Inferior parietal cortex (tissue), 1 donor: ENCODE data around the gene CELSR2.
"Not testable (repeated sequence)": the region's sequence is repeated elsewhere in the genome, so short reads cannot be mapped to it uniquely, and the experiment has no call there.

ENCODE experiments used
- DNase-seq: peaks from one replicate; pipeline ENCODE4 v3.0.0-alpha.2; 2016; ENCODE audit errors: extremely low spot score

CELSR2 gene

GRCh38 chr1:109248797-109249629 lies at the start of gene CELSR2:
Gene CELSR2 (plus strand): TSS chr1:109249539. CDS start chr1:109250080, 541 bp downstream.
- DNase-seq: peak; percentile 74

DNA sequence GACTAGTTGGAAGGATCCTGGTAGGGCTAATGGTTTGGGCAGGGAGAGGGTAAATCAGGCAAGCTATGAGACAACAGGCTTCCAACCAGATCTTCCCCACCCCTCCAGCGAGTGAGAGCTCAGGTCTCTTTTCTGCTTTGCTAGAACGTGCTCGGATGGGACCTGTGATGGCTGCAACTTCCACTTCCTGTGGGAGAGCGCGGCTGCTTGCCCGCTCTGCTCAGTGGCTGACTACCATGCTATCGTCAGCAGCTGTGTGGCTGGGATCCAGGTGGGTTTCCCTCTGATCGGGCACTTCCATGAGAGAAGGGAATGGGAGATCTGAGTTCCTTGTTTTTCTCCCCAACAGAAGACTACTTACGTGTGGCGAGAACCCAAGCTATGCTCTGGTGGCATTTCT lies 49.6 kb upstream of the CELSR2 start:
- no peak for DNase-seq

DNA sequence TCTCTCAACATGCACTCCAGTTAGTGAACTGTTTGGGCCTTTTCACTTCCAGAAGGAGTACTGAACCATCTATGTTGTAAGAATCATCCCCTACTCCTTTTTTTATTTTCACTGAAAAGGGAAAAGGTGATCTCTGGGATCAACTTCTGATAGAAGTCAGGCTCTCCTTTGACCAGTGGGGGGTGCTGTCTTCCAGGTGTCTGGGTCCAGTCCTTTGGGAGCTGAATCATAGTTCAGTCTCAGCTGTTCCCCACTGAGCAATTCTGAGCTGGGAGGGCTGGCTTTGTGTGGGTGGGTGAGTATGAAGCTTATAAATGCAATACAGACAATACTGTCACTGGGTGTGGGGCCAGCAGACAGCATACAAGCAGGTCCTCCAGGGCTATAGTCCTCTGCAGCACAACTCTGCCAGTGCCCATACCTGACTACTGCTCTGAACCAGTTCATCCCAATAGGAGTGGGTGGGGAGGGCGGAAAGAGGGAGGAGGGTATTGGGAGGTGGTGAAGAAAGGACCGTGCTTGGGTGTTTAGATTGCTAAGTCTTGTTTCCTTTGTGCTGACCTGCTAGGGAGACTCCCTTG lies 48.1 kb upstream of the CELSR2 start:
- peak; percentile 75 for DNase-seq

DNA sequence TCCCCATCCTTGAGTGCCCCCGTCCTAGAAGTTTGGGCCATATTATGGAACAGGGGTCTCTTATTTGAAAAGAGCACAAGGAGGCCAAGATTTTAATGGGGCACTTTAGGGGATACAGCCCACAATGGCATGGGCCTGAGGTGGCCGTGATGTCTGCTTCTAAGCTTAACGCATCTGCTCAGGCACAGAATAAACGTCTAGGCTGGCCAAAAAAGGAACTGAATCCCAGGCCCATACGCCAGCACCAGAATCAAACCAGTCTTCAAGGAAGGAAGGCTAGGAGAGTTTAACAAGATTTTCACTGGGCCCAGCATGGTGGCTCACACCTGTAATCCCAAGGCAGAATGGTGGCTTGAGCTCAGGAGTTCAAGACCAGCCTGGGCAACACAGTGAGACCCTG lies 44.9 kb upstream of the CELSR2 start:
- DNase-seq: no peak

DNA sequence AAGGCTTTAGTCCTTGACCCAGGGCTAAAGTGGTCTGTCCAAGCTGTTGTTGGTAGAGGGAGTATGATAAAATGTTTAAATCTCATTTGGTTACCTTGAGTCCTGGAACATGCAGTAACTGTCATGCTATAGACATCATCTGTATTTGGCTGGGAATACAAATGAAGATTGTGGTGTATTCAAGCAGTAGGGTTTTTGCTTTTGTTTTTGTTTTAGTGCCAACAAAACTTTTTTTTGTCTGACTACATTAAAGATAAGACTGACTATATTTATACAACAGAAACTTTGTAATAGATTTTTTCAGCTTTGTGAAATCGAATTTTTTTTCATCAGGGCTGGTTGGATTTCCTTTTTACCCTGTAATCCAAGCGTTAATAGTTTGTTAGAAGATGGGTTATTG lies 43.0 kb upstream of the CELSR2 start:
- DNase-seq: no peak

- DNase-seq: no peak
Observed at GRCh38 chr1:109207467-109208103, 41.8 kb upstream of the CELSR2 start.

DNA sequence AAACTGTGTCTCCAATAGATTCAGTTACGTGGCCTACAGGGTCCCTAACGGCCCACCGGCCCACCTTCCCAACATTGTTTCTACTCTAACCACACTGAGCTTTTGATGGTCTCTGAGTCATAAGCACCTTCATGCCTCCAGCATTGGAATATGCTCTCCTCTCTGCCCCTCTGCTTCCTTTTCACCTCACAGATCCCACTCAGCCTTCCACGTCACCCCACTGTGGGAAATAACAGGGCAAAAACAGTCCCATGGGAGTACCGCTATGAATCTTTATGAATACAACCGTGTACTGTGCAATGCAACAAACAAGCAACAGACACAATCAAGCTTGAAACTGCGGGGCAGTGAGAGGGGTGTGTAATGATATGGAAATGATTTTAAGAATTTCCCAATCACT lies 40.9 kb upstream of the CELSR2 start:
- DNase-seq: no peak

- DNase-seq: no peak
Observed at GRCh38 chr1:109208836-109209463, 40.4 kb upstream of the CELSR2 start.

GRCh38 chr1:109210058-109210457 lies 39.3 kb upstream of the CELSR2 start:
- DNase-seq: no peak

GRCh38 chr1:109213345-109213823 lies 36.0 kb upstream of the CELSR2 start:
- no peak for DNase-seq

- DNase-seq: peak; percentile 93
Observed at GRCh38 chr1:109213824-109214693, 35.3 kb upstream of the CELSR2 start, which contains the start of gene SARS1. Gene SARS1 (plus strand): TSS chr1:109213918. CDS start chr1:109213993, 75 bp downstream.

GRCh38 chr1:109214695-109215623 lies 34.4 kb upstream of the CELSR2 start:
- peak; percentile 44 for DNase-seq

GRCh38 chr1:109216662-109217061 lies 32.7 kb upstream of the CELSR2 start:
- DNase-seq: no peak

DNA sequence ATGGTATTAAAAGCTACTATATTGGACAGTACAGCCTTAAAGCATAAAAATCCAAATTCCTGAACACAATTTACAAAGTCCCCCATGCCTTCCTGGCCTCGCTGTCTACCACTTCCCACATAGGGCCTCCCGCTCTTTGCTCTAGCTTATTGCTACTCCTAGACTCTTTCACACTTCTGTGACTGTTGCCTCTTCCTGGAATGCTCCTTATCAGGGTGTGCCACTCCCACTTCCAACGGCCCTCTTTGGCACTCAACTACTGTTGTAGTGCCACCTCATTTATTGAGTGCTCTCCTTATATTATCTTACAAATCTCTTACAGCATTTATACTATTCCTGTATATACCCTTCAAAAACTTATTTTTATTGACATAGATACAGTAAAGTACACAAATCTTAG lies 30.8 kb upstream of the CELSR2 start:
- no peak for DNase-seq

GRCh38 chr1:109221201-109221600 lies 28.1 kb upstream of the CELSR2 start:
- DNase-seq: not testable (repeated sequence)

- no peak for DNase-seq
Observed at GRCh38 chr1:109225308-109225707, 24.0 kb upstream of the CELSR2 start.

DNA sequence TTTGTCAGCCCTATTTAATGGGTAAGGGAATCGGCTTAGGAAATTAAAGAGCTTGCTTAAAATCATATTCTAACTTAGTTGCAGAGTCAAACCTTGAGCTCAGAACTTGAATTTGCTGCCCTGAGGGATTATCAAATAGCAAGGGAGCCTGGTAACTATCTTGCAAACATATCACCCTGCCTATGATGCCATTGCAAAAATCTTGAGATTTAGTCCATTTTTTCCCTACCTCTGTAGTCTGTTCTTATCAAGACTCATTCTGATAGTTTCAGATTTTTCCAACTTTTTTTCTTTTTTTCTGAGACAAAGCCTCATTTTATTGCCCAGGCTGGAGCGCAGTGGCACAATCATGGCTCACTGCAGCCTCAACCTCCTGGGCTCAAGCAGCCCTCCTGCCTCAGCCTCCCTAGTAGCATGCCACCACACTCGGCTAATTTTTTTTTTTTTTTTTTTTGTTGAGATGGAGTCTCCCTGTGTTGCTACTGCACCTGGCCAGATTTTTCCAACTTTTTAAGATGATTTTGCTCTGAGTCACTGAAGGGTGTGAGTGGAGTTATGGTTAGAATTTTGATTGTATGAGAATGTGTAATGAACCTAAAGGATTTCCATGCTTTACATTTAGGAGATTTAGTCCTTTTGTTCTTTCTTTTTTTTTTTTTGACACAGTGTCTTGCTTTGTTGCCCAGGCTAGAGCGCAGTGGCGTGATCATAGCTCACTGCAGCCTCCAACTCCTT lies 23.5 kb upstream of the CELSR2 start:
- DNase-seq: no peak

- no peak for DNase-seq
Observed at GRCh38 chr1:109228167-109228566, 21.2 kb upstream of the CELSR2 start.

GRCh38 chr1:109229531-109230127 lies 19.7 kb upstream of the CELSR2 start:
- DNase-seq: no peak
